GM12801 (cell line): ENCODE results near the gene GABPA.

Source experiments
- TF ChIP-seq, protein P1 (sequence below): IDR thresholded peaks from one replicate; pipeline ENCODE4 v1.5.1; 2011; ENCODE audit warnings: control low read depth; ENCODE audit not compliant: insufficient read length; ENCODE audit errors: extremely low read depth

The GABPA gene

DNA sequence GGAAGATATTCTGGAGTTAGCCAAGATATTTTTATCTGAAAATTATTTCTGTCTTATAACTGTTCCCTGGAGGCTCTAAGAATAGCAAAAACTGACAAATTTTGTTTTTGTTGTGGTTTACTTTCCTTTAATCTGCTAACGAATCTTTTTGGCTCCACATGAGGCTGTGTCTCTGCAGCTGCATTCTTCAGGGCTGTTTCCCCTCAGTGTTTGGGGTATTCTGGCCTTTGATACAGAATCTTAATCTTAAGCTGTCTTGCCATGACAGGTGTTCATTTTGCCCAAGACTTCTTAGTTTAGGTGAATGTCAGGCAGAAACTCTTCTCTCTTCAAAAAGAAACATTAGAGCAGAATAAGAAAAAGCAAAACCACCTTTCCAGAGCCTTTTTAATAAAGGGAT, 83.8 kb downstream of the GABPA start:
- TF ChIP-seq, protein P1, sequence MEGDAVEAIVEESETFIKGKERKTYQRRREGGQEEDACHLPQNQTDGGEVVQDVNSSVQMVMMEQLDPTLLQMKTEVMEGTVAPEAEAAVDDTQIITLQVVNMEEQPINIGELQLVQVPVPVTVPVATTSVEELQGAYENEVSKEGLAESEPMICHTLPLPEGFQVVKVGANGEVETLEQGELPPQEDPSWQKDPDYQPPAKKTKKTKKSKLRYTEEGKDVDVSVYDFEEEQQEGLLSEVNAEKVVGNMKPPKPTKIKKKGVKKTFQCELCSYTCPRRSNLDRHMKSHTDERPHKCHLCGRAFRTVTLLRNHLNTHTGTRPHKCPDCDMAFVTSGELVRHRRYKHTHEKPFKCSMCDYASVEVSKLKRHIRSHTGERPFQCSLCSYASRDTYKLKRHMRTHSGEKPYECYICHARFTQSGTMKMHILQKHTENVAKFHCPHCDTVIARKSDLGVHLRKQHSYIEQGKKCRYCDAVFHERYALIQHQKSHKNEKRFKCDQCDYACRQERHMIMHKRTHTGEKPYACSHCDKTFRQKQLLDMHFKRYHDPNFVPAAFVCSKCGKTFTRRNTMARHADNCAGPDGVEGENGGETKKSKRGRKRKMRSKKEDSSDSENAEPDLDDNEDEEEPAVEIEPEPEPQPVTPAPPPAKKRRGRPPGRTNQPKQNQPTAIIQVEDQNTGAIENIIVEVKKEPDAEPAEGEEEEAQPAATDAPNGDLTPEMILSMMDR = no peak
